H1 (cell line): ENCODE measurements around the gene MFSD2B. TPM values are rescaled to one million over a fixed set of nuclear protein-coding genes. Genes with fewer than 3 reads are reported as not detected.

ENCODE experiments used
- CTCF ChIA-PET: fragments of 300-600 bp; sonication (Branson Sonifier 250); formaldehyde crosslinking; loops from one replicate; lab custom pipeline; 2021; ENCODE audit not compliant: partially characterized antibody; lab: Charles Lee
- POLR2A ChIA-PET: fragments of 300-600 bp; sonication (Branson Sonifier 250); formaldehyde crosslinking; loops from one replicate; lab custom pipeline; 2021; ENCODE audit warnings: inconsistent platforms; ENCODE audit not compliant: partially characterized antibody; lab: Charles Lee
- DNase-seq, 2 experiments: peaks; one replicate each; pipeline versions ENCODE4 v3.0.0 to v3.0.0-alpha.2; 2010 to 2022; ENCODE audit warnings: low spot score in 2 of 2, low read depth in 1 of 2, mixed read lengths in 1 of 2
- FAIRE-seq: peaks from 2 replicates; lab custom pipeline; 2011; peaks lifted over from hg19 to GRCh38; lab: Jason Lieb, UNC
- H2AFZ ChIP-seq: 2 replicates; pipeline ENCODE4 v1.8.1; 2012; ENCODE audit warnings: low read length, inconsistent platforms
- H2AK5ac ChIP-seq: 2 replicates; pipeline ENCODE4 v1.6.1; 2013; ENCODE audit warnings: low read depth, low read length
- H2BK120ac ChIP-seq: replicated peaks from 2 replicates; pipeline ENCODE3; 2013; ENCODE audit warnings: low read depth, low read length, inconsistent platforms
- H2BK12ac ChIP-seq: 2 replicates; pipeline ENCODE4 v1.6.1; 2013; ENCODE audit warnings: low read depth, low read length
- H2BK15ac ChIP-seq: 2 replicates; pipeline ENCODE4 v1.6.1; 2013; ENCODE audit warnings: low read length
- H2BK20ac ChIP-seq: 2 replicates; pipeline ENCODE4 v1.6.1; 2013; ENCODE audit warnings: low read length
- H2BK5ac ChIP-seq: 2 replicates; pipeline ENCODE4 v1.6.1; 2013; ENCODE audit warnings: low read depth, low read length
- H3K14ac ChIP-seq: 2 replicates; pipeline ENCODE4 v1.6.1; 2013; ENCODE audit warnings: inconsistent platforms; ENCODE audit not compliant: insufficient read length
- H3K18ac ChIP-seq: 2 replicates; pipeline ENCODE4 v1.6.1; 2013; ENCODE audit warnings: low read length; ENCODE audit errors: extremely low read depth
- H3K23ac ChIP-seq: 2 replicates; pipeline ENCODE4 v1.6.1; 2013; ENCODE audit warnings: inconsistent platforms; ENCODE audit not compliant: insufficient read length
- H3K23me2 ChIP-seq: 2 replicates; pipeline ENCODE4 v1.6.1; 2013; ENCODE audit warnings: low read depth, low read length
- H3K27ac ChIP-seq: 2 replicates; pipeline ENCODE4 v1.6.1; 2011; ENCODE audit warnings: low read depth, low read length, inconsistent platforms
- H3K27me3 ChIP-seq, 4 experiments: replicated peaks in 1 of 4; 1 replicate in 1 of 4; 2 replicates in 3 of 4; pipeline versions ENCODE4 v1.6.1 to v1.8.1; 2011 to 2013; ENCODE audit warnings: low read length in 3 of 4, mild to moderate bottlenecking in 3 of 4, inconsistent platforms in 2 of 4, mixed read lengths in 2 of 4, moderate library complexity in 1 of 4; ENCODE audit not compliant: control insufficient read depth in 3 of 4, insufficient read depth in 3 of 4; ENCODE audit errors: extremely low read depth in 1 of 4
- H3K36me3 ChIP-seq, 4 experiments: 2 replicates each; pipeline versions ENCODE4 v1.6.1 to v1.8.1; 2011 to 2013; ENCODE audit warnings: mild to moderate bottlenecking in 4 of 4, low read length in 3 of 4, moderate library complexity in 2 of 4, control low read depth in 1 of 4, inconsistent platforms in 1 of 4; ENCODE audit not compliant: insufficient read depth in 4 of 4, control insufficient read depth in 2 of 4
- H3K4ac ChIP-seq: replicated peaks from 2 replicates; pipeline ENCODE3; 2013; ENCODE audit warnings: low read length, low read depth, mixed read lengths, inconsistent platforms; ENCODE audit not compliant: insufficient read length
- H3K4me1 ChIP-seq, 4 experiments: replicated peaks in 1 of 4; 1 replicate in 1 of 4; 2 replicates in 3 of 4; pipeline versions ENCODE4 v1.6.1 to v1.8.1; 2011 to 2013; ENCODE audit warnings: low read length in 3 of 4, inconsistent platforms in 2 of 4, mixed read lengths in 1 of 4; ENCODE audit not compliant: insufficient read depth in 4 of 4, control insufficient read depth in 3 of 4
- H3K4me2 ChIP-seq, 2 experiments: 2 replicates each; pipeline versions ENCODE4 v1.6.1 to v1.8.1; 2011 to 2013; ENCODE audit warnings: low read depth in 2 of 2, low read length in 2 of 2, control low read depth in 1 of 2, inconsistent platforms in 1 of 2, mild to moderate bottlenecking in 1 of 2; ENCODE audit not compliant: insufficient read depth in 1 of 2
- H3K4me3 ChIP-seq, 4 experiments: fragments of 200-600, 300-600 bp in 1 of 4; sonication (generic), shearing (Covaris generic), sonication (Bioruptor Twin) in 1 of 4; 2 replicates each; pipeline versions ENCODE4 v1.5.1 to v1.8.1; 2011 to 2016; ENCODE audit warnings: low read length in 4 of 4, low read depth in 3 of 4, control low read depth in 2 of 4, inconsistent platforms in 2 of 4, mild to moderate bottlenecking in 2 of 4, mixed read lengths in 1 of 4, moderate library complexity in 1 of 4; ENCODE audit not compliant: insufficient read depth in 2 of 4; ENCODE audit errors: extremely low read depth in 1 of 4
- H3K56ac ChIP-seq: replicated peaks from 2 replicates; pipeline ENCODE3; 2013; ENCODE audit warnings: low read depth, mild to moderate bottlenecking, mixed read lengths, low read length, inconsistent platforms; ENCODE audit not compliant: insufficient read length
- H3K79me1 ChIP-seq: 2 replicates; pipeline ENCODE4 v1.6.1; 2013; ENCODE audit warnings: low read depth, low read length, control low read depth
- H3K79me2 ChIP-seq, 2 experiments: 2 replicates each; pipeline versions ENCODE4 v1.6.1 to v1.8.1; 2012 to 2013; ENCODE audit warnings: low read length in 2 of 2, mild to moderate bottlenecking in 2 of 2, inconsistent platforms in 1 of 2; ENCODE audit not compliant: insufficient read depth in 2 of 2, control insufficient read depth in 1 of 2
- H3K9ac ChIP-seq, 4 experiments: replicated peaks in 1 of 4; 1 replicate in 1 of 4; 2 replicates in 3 of 4; pipeline versions ENCODE4 v1.6.1 to v1.8.1; 2011 to 2013; ENCODE audit warnings: low read depth in 3 of 4, low read length in 3 of 4, control low read depth in 2 of 4, mild to moderate bottlenecking in 2 of 4, moderate library complexity in 2 of 4, inconsistent platforms in 1 of 4; ENCODE audit errors: extremely low read depth in 1 of 4
- H3K9me3 ChIP-seq, 2 experiments: 2 replicates each; pipeline versions ENCODE4 v1.6.1 to v1.8.1; 2012 to 2013; ENCODE audit warnings: mild to moderate bottlenecking in 2 of 2, moderate library complexity in 2 of 2, control low read depth in 1 of 2, inconsistent platforms in 1 of 2, low read depth in 1 of 2, low read length in 1 of 2, mixed read lengths in 1 of 2; ENCODE audit not compliant: insufficient read depth in 2 of 2
- H4K20me1 ChIP-seq, 2 experiments: replicated peaks in 1 of 2; 2 replicates each; pipeline versions ENCODE3 to v1.8.1; 2011 to 2013; ENCODE audit warnings: inconsistent platforms in 2 of 2, low read length in 2 of 2, mild to moderate bottlenecking in 1 of 2; ENCODE audit not compliant: insufficient read depth in 2 of 2, control insufficient read depth in 1 of 2
- H4K5ac ChIP-seq: 2 replicates; pipeline ENCODE4 v1.6.1; 2013; ENCODE audit warnings: low read length, low read depth, mixed read lengths, inconsistent platforms; ENCODE audit not compliant: insufficient read length
- H4K8ac ChIP-seq: 2 replicates; pipeline ENCODE4 v1.8.0; 2013; ENCODE audit warnings: mild to moderate bottlenecking, moderate library complexity, low read length, inconsistent platforms; ENCODE audit not compliant: insufficient read depth; ENCODE audit errors: extremely low read depth
- H4K91ac ChIP-seq: replicated peaks from 2 replicates; pipeline ENCODE3; 2013; ENCODE audit warnings: low read length, mixed read lengths, inconsistent platforms; ENCODE audit not compliant: insufficient read length
- BRCA1 ChIP-seq: IDR thresholded peaks from 2 replicates; pipeline ENCODE4 v1.6.1; 2012; ENCODE audit warnings: low read depth, low read length, improper control_type of control experiment
- EP300 ChIP-seq, 2 experiments: IDR thresholded peaks; 1 replicate in 1 of 2; 2 replicates in 1 of 2; pipeline ENCODE4 v1.6.1; 2011 to 2012; ENCODE audit warnings: low read depth in 2 of 2, low read length in 2 of 2, mild to moderate bottlenecking in 2 of 2, borderline replicate concordance in 1 of 2, inconsistent platforms in 1 of 2, moderate library complexity in 1 of 2
- GTF2F1 ChIP-seq: IDR thresholded peaks from 2 replicates; pipeline ENCODE4 v1.6.1; 2012; ENCODE audit warnings: low read depth, low read length, improper control_type of control experiment, borderline replicate concordance
- KDM1A ChIP-seq: fragments of 200-600, 300-600 bp; sonication (generic); IDR thresholded peaks from 2 replicates; pipeline ENCODE4 v1.7.1; 2016; ENCODE audit warnings: mild to moderate bottlenecking, low read length, borderline replicate concordance
- KDM4A ChIP-seq: IDR thresholded peaks from one replicate; pipeline ENCODE4 v1.7.1; 2012; ENCODE audit warnings: low read depth, mild to moderate bottlenecking, moderate library complexity, low read length, inconsistent platforms; ENCODE audit not compliant: severe bottlenecking
- RBBP5 ChIP-seq: IDR thresholded peaks from 2 replicates; pipeline ENCODE4 v1.7.1; 2012; ENCODE audit warnings: low read depth, mild to moderate bottlenecking, inconsistent platforms, low read length, moderate library complexity, borderline replicate concordance
- WGBS, 2 experiments: shearing (Covaris generic) in 1 of 2; methylation state at CpG; one replicate each; pipeline versions ENCODE4 v1.1.6 to v1.1.7; 2013 to 2015; ENCODE audit warnings: low lambda C conversion rate in 2 of 2, mixed read lengths in 2 of 2, inconsistent platforms in 1 of 2, low coverage in 1 of 2, missing lambda C conversion rate in 1 of 2; ENCODE audit not compliant: insufficient replicate concordance in 2 of 2, insufficient coverage in 1 of 2, insufficient read length in 1 of 2; ENCODE audit errors: extremely low coverage in 1 of 2, missing lambda C conversion rate in 1 of 2; 5-methylcytosine and 5-hydroxymethylcytosine counted together
- polyA plus RNA-seq, 7 experiments: library from polyadenylated mRNA; depleted of rRNA in 3 of 7; stranded (reverse) in 5 of 7; unstranded in 2 of 7; fragments of >200 nt in 5 of 7; fragments of 200-250 nt in 2 of 7; gene quantifications; 1 replicate in 5 of 7; 2 replicates in 1 of 7; 4 replicates in 1 of 7; pipeline versions ENCODE4 v1.2.1 to v1.2.3, GENCODE V29; 2011 to 2013; ENCODE audit warnings: missing spikeins in 2 of 7, mixed read lengths in 2 of 7
- total RNA-seq: library from RNA; stranded (reverse); fragmentation: NEBNext Ultra II Directional; extraction: Animal tissue kit (Norgen Biotek cat#: 25700); gene quantifications from 2 replicates; pipeline ENCODE4 v1.2.1, GENCODE V29; 2021

The MFSD2B gene
- total and polyA plus RNA-seq, 2 of the 8 experiments (the other 6 are each of a cell fraction or from before 2014, with no cell fraction given): 0.33 to 0.48 TPM

- no peak for FAIRE-seq
- H3K27ac ChIP-seq: no peak overlapping the region
- no peak for TF ChIP-seq BRCA1
- no peak for TF ChIP-seq KDM1A
- no peak for TF ChIP-seq EP300 (IDR thresholded peaks at IDR 0.05; ENCODE audit: borderline replicate concordance in 1 of 2, low read depth in 2 of 2, low read length in 2 of 2)
- no peak for TF ChIP-seq RBBP5
- TF ChIP-seq GTF2F1: no peak
- TF ChIP-seq KDM4A: no peak
Measured at GRCh38 chr2:24046599-24046929, 36.7 kb downstream of the MFSD2B start.

More at GRCh38 chr2:24046599-24046929, 36.7 kb downstream of the MFSD2B start:
- Histone ChIP-seq H3K79me1 (peaks cover 2% of the 10 kb centered on the region; the same call in 1 of the 2 replicates), H3K27me3 (no peaks in the 10 kb centered on the region), H3K14ac (no peak overlapping the region), H3K4me2 (peak overlapping the region; percentile 29 to 73), H3K9ac (peak overlapping the region in 1 of 4 experiments; percentile 96; a peak in 2 of 7 replicates), H3K4ac (no peak overlapping the region), H3K56ac (no peak overlapping the region), H2BK20ac (no peak overlapping the region), H3K23me2 (peaks cover 5% of the 10 kb centered on the region; the same call in 1 of the 2 replicates), H3K18ac (no peak overlapping the region), H2AFZ (no peak overlapping the region), H3K79me2 (peaks cover 0 to 40% of the 10 kb centered on the region in 2 experiments; a peak in 3 of 4 replicates), H3K4me3 (peak overlapping the region; percentile 73 to 95 (median 84)), H2BK5ac (no peak overlapping the region), H4K91ac (no peak overlapping the region), H3K23ac (no peak overlapping the region), H2BK120ac (no peak overlapping the region), H2AK5ac (no peak overlapping the region), H3K9me3 (no peaks in the 10 kb centered on the region), H4K5ac (no peak overlapping the region), H2BK15ac (no peak overlapping the region), H3K36me3 (no peaks in the 10 kb centered on the region), H4K20me1 (no peaks in the 10 kb centered on the region), H2BK12ac (no peak overlapping the region), H3K4me1 (peaks cover 5 to 12% (median 6%) of the 10 kb centered on the region in 4 experiments; a peak in 5 of 7 replicates), H4K8ac (no peak overlapping the region)
- no peak for DNase-seq
- ChIA-PET POLR2A (interaction anchor here (1.0 to 3.1 kb wide), 13 partner anchors 9 to 121 kb away, joined by 3 to 22 read pairs (median 5); partner anchors contain the start of genes ATAD2B, MFSD2B and SF3B6), CTCF (interaction anchor here (1.5 to 4.8 kb wide), 2 partner anchors 14 to 38 kb away, joined by 3 to 23 read pairs; partner anchors contain the start of gene TP53I3)
- 1% methylated on average over 2 of the region's 2 CpGs; no CpG with 5 or more reads in 1 of the 2 experiments for WGBS, 2 experiments
